ENCODE measurements around the gene ZNF622.
"Not testable (repeated sequence)": the region's sequence is repeated elsewhere in the genome, so short reads cannot be mapped to it uniquely, and the experiment has no call there.

ZNF622 gene

DNA sequence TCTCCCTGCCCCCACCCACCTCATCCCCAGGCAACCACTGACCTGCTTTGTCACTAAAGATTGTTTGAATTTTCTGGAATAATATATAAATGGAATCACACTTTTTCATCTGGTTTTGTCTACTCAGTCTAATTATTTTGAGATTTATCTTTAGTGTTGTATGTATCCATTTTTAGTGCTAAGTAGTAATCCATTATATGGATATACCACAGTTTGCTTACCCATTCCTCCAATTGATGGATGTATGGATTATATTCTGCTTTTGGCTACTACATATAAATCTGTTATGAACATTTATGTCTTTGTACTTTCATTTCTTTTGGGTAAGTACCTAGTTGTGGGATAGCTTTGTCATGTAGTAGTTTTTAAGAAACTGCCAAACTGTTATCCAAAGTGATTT lies 14.5 kb upstream of the ZNF622 start:
- DNase-seq = no peak

GRCh38 chr5:16477541-16477940 lies 11.9 kb upstream of the ZNF622 start:
- no peak for DNase-seq

GRCh38 chr5:16476417-16476816 lies 10.8 kb upstream of the ZNF622 start:
- not testable (repeated sequence) for DNase-seq

DNA sequence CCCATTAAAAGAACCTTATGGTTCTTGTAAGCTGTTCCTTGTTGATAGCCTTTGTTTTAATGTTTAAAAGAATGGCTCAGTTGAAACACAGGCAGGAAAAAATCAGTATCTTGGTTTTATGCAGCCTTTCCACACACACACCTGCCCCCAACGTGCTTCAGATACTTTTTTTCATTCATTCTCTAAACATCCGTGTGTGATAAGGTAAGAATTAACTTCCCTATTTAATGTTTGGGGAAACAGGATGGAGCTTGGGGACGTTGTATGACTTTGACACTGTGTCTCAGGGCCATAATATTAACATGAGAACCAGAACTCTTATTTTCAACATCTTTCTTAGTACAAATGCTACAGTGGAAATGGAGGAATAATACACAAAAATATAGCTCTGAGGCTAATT lies 5.8 kb upstream of the ZNF622 start:
- no peak for DNase-seq

DNA sequence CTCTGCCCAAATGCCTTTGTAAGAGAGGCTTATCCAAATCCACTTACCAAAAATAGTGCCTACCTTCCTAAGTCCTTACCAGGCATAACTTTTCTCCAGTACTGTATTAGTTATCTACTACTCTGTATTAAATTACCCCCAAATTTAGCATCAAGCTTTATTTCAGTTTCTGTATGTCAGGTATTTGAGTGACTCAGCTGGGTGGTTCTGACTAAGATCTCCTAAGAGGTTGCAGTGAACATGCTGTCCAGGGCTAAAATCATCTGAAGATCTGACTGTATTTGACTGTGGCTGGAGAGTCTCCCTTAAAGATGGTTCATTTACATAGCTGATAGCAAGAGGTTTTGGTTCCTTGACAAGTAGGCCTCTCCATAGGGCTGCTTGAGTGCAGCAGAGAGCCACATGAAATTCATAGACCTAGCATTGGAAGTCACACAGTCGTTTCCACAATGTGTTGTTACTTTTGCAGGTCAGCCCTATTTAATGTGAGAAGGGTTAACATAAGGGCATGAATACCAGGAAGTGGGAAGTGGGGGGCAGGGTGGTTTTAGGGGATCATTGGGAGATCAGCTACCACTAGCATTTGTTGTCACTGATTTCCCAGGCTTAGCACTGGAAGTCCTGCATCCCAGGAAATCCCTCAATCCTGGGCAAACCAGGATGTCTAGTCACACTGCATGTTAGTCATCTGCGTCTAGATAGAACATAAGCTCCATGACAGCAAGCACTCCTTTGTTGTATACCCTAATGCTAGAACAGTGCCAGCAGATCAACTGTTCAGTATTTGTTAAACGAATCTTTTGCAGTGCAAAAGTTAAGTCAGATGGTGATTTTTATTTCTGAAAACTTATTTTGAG lies 2.0 kb upstream of the ZNF622 start:
- DNase-seq = no peak

DNA sequence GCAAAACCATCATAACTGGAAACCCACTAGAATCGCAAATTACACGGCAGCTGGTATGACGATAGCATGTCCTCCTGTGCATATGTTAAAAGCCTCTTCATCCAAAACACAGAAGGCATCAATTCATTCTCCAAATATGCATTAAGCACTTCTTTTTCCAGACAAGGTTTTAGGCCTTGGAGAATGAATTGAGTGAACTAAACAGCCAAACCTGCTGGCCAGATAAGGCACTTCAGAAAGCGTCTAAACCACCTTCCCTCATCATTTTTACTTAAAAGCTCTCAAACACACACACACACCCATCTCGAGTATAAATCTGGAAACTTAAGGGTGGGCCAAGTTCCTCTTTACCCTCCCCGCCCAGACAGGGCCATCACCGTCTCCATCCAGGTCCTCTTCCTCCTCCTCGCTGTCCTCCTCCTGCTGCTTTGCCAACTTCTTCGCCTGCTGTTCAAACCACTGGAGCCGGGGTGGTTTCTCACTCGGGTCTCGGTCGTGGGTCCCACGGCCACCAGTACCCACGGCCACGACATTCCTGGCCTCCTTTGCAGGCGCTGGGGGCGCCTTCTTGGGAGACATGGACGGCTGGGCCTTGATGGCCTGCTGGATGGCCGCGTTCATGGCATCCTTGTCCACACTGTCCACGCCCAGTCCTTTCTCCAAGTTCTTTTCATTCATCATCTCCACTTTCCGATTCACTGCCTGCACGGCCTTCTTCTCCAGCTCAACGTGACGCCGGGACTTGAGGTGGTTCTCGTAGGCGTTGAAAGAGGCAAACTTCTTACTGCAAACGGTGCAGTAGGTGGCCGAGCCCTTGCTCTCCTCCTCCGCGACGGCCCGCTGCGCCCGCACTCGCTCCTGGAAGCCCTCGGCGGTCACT lies 696 bp downstream of the ZNF622 start:
- DNase-seq = no peak

- no peak for DNase-seq
These were observed 1.4 kb downstream of the ZNF622 start for GRCh38 chr5:16464231-16464630.

DNA sequence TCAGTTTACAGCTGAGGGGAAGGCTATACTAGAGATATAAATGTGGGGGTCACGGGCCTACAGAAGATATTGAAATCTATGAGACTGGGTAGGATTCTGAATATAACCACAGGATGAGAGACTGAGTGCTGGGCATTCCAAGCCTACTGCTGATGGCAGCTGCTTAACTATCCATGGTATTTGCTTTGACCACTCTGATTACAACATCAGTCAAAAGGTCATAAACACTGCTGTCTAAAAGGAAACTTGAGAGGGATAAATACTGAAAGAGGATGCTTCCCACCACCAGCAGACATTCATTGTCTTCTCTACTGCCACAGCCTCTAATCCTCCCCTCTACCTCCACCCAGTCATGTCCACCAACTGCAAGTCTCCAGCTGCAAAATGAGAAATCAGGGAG lies 3.8 kb downstream of the ZNF622 start:
- no peak for DNase-seq

- DNase-seq = no peak
These were observed 4.6 kb downstream of the ZNF622 start for GRCh38 chr5:16461026-16461425.

DNA sequence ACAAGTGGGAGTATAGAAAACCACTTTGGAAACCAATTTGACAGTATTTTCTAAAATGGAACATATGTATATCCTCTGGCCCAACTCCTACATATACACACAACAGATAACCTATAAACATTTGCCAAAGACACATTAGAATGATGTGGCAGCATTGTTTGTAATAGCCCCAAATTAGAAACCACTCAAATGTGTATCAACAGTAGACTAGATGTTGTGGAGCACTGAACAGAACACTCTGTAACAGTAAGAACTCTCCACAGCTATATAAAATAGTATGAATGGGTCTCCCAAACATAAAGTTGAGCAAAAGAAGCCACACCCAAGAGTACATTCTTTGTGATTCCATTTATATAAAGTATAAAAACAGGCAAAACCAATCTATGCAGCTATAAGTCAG lies 6.1 kb downstream of the ZNF622 start:
- no peak for DNase-seq

- no peak for DNase-seq
These were observed 7.7 kb downstream of the ZNF622 start for GRCh38 chr5:16457853-16458252.

- no peak for DNase-seq
These were observed 8.1 kb downstream of the ZNF622 start for GRCh38 chr5:16457451-16457850.

GRCh38 chr5:16456103-16456832 lies 9.3 kb downstream of the ZNF622 start:
- peak; percentile 79 to 83 for DNase-seq

GRCh38 chr5:16455668-16456067 lies 9.9 kb downstream of the ZNF622 start:
- no peak for DNase-seq

GRCh38 chr5:16454686-16455085 lies 10.9 kb downstream of the ZNF622 start:
- no peak for DNase-seq

- DNase-seq = peak; percentile 52 to 60
These were observed 12.0 kb downstream of the ZNF622 start for GRCh38 chr5:16453609-16454008.

GRCh38 chr5:16450163-16450562 lies 15.4 kb downstream of the ZNF622 start:
- DNase-seq = no peak

DNA sequence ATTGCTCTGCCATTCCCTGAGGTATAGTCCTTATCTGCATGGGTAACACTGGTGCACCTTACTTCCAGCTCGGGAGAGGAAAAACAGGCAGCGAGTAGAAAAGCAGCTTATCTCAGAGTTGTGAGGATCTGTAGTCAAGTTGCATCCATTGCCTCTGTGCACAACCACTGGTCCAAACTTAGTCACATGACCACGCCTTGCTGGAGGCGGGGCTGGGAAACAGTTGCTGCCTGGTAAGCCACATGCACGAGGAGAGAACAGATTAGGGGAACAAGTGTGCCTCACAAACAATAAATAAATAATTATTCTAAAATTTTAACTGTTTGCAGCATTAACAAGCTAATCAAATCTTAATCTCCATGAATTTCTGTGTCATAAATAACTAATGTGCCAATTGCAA lies 18.6 kb downstream of the ZNF622 start:
- DNase-seq = no peak

- no peak for DNase-seq
These were observed 27.6 kb downstream of the ZNF622 start for GRCh38 chr5:16437977-16438376.

DNA sequence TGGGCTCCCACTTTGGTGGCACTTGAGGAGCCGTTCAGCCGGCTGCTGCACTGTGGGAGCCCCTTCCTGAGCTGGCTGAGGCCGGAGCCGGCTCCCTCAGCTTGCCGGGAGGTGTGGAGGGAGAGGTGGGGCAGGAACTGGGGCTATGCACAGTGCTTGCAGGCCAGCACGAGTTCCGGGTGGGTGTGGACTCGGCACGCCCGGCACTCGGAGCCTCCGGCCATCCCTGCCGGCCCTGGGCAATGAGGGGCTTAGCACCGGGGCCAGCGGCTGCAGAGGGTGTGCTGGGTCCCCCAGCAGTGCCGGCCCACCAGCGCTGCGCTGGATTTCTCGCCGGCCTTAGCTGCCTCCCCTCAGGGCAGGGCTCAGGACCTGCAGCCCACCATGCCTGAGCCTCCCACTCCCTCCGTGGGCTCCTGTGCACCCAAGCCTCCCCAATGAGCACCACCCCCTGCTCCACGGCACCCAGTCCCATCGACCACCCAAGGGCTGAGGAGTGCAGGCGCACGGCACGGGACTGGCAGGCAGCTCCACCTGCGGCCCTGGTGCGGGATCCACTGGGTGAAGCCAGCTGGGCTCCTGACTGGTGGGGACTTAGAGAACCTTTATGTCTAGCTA lies 29.4 kb downstream of the ZNF622 start:
- DNase-seq = not testable (repeated sequence)

DNA sequence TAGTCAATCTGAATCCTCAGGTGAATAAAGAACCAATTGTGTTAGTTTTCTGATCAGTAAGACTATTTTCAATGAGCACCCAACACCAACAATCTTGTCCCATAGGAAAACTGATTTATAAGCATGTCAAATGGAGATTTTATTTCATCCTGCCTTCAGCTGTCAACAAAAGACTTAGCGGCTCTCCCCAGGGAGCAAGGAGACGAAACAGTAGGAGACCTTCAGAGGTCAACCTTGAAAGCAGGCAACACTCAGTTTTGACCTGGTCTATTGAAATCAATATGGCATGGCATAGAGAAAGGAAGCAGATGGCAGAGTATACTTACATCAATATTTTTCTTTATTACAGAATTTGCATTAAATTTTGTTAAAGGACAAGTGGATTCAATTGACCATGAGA lies 34.1 kb downstream of the ZNF622 start:
- peak; percentile 50 to 83 for DNase-seq

GRCh38 chr5:16430349-16431089 lies 35.1 kb downstream of the ZNF622 start:
- no peak for DNase-seq

Measured in NCI-H2081 (cell line).